ENCODE results near the gene SLC24A4.
A peak's percentile ranks its signal among the peaks of the same experiment; 100 is the strongest.

SLC24A4 gene

GRCh38 chr14:92511453-92512238 lies 188.7 kb downstream of the SLC24A4 start:
- TF ChIP-seq CTCF (IDR thresholded peaks at IDR 0.05; ENCODE audit: borderline replicate concordance, control extremely low read depth, extremely low read depth, insufficient read depth, missing control alignments), result no peak
- no peak for DNase-seq (ENCODE audit: low spot score)
- in situ Hi-C loops (cut with MboI; ENCODE audit: low sequenced_read_pairs, unreplicated experiment), result no loop called here

GRCh38 chr14:92512807-92513203 lies 189.8 kb downstream of the SLC24A4 start:
- no peak for DNase-seq (ENCODE audit: low spot score)
- no peak for TF ChIP-seq CTCF (IDR thresholded peaks at IDR 0.05; ENCODE audit: borderline replicate concordance, control extremely low read depth, extremely low read depth, insufficient read depth, missing control alignments)
- in situ Hi-C loops (cut with MboI; ENCODE audit: low sequenced_read_pairs, unreplicated experiment), result no loop called here

GRCh38 chr14:92513204-92513965 lies 190.4 kb downstream of the SLC24A4 start, which contains the start of gene RIN3:
TSS of gene RIN3 (plus strand) at chr14:92513781. CDS start at chr14:92513933, 152 bp downstream.
- peak; percentile 85 for DNase-seq (ENCODE audit: low spot score)
- no peak for TF ChIP-seq CTCF (IDR thresholded peaks at IDR 0.05; ENCODE audit: borderline replicate concordance, control extremely low read depth, extremely low read depth, insufficient read depth, missing control alignments)
- in situ Hi-C loops (cut with MboI; ENCODE audit: low sequenced_read_pairs, unreplicated experiment), result no loop called here

- TF ChIP-seq CTCF (IDR thresholded peaks at IDR 0.05; ENCODE audit: borderline replicate concordance, control extremely low read depth, extremely low read depth, insufficient read depth, missing control alignments), result no peak
- in situ Hi-C loops (cut with MboI; ENCODE audit: low sequenced_read_pairs, unreplicated experiment), result no loop called here
- peak; percentile 71 for DNase-seq (ENCODE audit: low spot score)
These were observed 191.2 kb downstream of the SLC24A4 start for GRCh38 chr14:92513966-92514843.

- no peak for TF ChIP-seq CTCF (IDR thresholded peaks at IDR 0.05; ENCODE audit: borderline replicate concordance, control extremely low read depth, extremely low read depth, insufficient read depth, missing control alignments)
- no peak for DNase-seq (ENCODE audit: low spot score)
- in situ Hi-C loops (cut with MboI; ENCODE audit: low sequenced_read_pairs, unreplicated experiment), result no loop called here
These were observed 192.0 kb downstream of the SLC24A4 start for GRCh38 chr14:92514844-92515514.

All from GM13976 (cell line).